Mammary epithelial cell (primary cell): Measurements from ENCODE around the gene RMP24.

Experiments
- CTCF ChIP-seq, 2 donors: IDR thresholded peaks in 1 of 2; conservative IDR thresholded peaks in 1 of 2; 2 replicates each; pipeline ENCODE4 v1.5.1; 2011 to 2012; ENCODE audit warnings: inconsistent platforms in 2 of 2, low read length in 2 of 2, mild to moderate bottlenecking in 2 of 2, control low read depth in 1 of 2, low read depth in 1 of 2; ENCODE audit not compliant: insufficient read depth in 1 of 2; ENCODE audit errors: extremely low read depth in 1 of 2
- EZH2 ChIP-seq: IDR thresholded peaks from 2 replicates; pipeline ENCODE4 v1.6.1; 2012; ENCODE audit warnings: low read length, inconsistent platforms, borderline replicate concordance

- TF ChIP-seq CTCF (conservative IDR thresholded peaks at IDR 0.05 in 1 of 2, IDR thresholded peaks at IDR 0.05 in 1 of 2; ENCODE audit: extremely low read depth in 1 of 2, insufficient read depth in 1 of 2, low read depth in 1 of 2, low read length in 2 of 2) (no peak), EZH2 (no peak)
These were observed 4.1 kb upstream of the RMP24 start for GRCh38 chr18:35968278-35968880.
